ENCODE results near the gene SUFU.

Gene SUFU

GRCh38 chr10:102476466-102477141, 27.2 kb upstream of the SUFU start:
- DNase-seq (ENCODE audit: insufficient read length, low spot score) (no peak), FAIRE-seq (no peak)
- TF ChIP-seq POLR2AphosphoS5 (IDR thresholded peaks at IDR 0.05; ENCODE audit: low read depth, low read length) (no peak), POU2F2 (IDR thresholded peaks at IDR 0.05; ENCODE audit: low read depth, low read length) (no peak), PAX5 (IDR thresholded peaks at IDR 0.05; ENCODE audit: insufficient read depth, low read length, severe bottlenecking) (no peak), POLR2A (IDR thresholded peaks at IDR 0.05; ENCODE audit: low read depth, low read length) (no peak; the same call in 1 of the 2 replicates), TAF1 (IDR thresholded peaks at IDR 0.05; ENCODE audit: low read depth, low read length) (no peak), SPI1 (IDR thresholded peaks at IDR 0.05; ENCODE audit: low read depth, low read length) (no peak)

DNA sequence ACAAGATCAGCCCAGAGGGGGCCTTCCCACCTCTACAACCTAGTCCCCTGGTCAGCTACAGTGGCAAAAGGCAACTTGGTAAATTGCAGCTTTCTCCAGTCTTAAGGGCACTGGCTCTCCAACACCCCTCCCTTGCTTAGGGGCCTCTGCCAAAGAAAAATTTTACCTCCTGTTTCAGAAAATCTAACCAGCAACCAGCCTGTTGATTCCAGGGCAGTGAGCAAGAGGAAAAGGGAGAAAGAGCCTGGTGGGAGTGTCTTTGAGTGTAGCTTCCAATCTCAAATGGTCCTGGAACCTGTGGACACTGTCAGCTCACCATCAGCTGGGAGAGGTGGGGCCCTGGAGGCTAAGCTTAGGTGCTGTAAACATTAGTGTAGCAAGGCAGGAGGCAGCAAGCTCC, 24.1 kb upstream of the SUFU start:
- DNase-seq (ENCODE audit: insufficient read length, low spot score) (no peak), FAIRE-seq (no peak)
- TF ChIP-seq POLR2AphosphoS5 (IDR thresholded peaks at IDR 0.05; ENCODE audit: low read depth, low read length) (no peak), PAX5 (IDR thresholded peaks at IDR 0.05; ENCODE audit: insufficient read depth, low read length, severe bottlenecking) (no peak), TAF1 (IDR thresholded peaks at IDR 0.05; ENCODE audit: low read depth, low read length) (no peak), POLR2A (IDR thresholded peaks at IDR 0.05; ENCODE audit: low read depth, low read length) (no peak), SPI1 (IDR thresholded peaks at IDR 0.05; ENCODE audit: low read depth, low read length) (no peak), POU2F2 (IDR thresholded peaks at IDR 0.05; ENCODE audit: low read depth, low read length) (no peak)

DNA sequence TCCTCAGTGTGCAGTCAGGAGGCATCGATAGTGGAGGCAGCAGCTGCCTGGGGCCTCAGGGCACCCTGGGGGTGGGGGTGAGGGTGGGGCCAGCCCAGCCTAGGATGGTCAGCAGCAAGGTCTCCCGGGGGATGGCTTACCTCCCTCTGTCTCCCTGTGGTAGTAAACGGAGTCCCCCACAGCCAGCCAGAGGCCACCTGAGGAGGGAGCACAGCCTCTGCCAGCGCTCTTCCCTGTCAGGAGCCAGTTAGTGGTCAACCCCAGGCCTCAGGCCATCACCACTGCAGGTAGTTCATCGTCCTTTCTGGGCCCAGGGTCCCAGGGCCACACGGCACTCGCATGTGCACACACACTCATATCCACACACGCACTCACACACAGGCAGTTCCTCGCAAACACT, 23.4 kb upstream of the SUFU start:
- FAIRE-seq = no peak
- TF ChIP-seq TAF1 (IDR thresholded peaks at IDR 0.05; ENCODE audit: low read depth, low read length) (no peak), PAX5 (IDR thresholded peaks at IDR 0.05; ENCODE audit: insufficient read depth, low read length, severe bottlenecking) (no peak), SPI1 (IDR thresholded peaks at IDR 0.05; ENCODE audit: low read depth, low read length) (no peak), POLR2AphosphoS5 (IDR thresholded peaks at IDR 0.05; ENCODE audit: low read depth, low read length) (no peak), POU2F2 (IDR thresholded peaks at IDR 0.05; ENCODE audit: low read depth, low read length) (no peak), POLR2A (IDR thresholded peaks at IDR 0.05; ENCODE audit: low read depth, low read length) (no peak)

GRCh38 chr10:102484021-102484420, 19.8 kb upstream of the SUFU start:
- no peak for TF ChIP-seq POLR2AphosphoS5 (IDR thresholded peaks at IDR 0.05; ENCODE audit: low read depth, low read length)
- TF ChIP-seq POLR2A (IDR thresholded peaks at IDR 0.05; ENCODE audit: low read depth, low read length) = no peak
- no peak for TF ChIP-seq TAF1 (IDR thresholded peaks at IDR 0.05; ENCODE audit: low read depth, low read length)
- TF ChIP-seq PAX5 (IDR thresholded peaks at IDR 0.05; ENCODE audit: insufficient read depth, low read length, severe bottlenecking) = no peak
- FAIRE-seq = no peak
- DNase-seq (ENCODE audit: insufficient read length, low spot score) = no peak

More for the DNA sequence above, 23.4 kb upstream of the SUFU start:
- no peak for DNase-seq (ENCODE audit: insufficient read length, low spot score)

- FAIRE-seq (no peak), DNase-seq (ENCODE audit: insufficient read length, low spot score) (no peak)
- TF ChIP-seq SPI1 (IDR thresholded peaks at IDR 0.05; ENCODE audit: low read depth, low read length) = no peak
- TF ChIP-seq PAX5 (IDR thresholded peaks at IDR 0.05; ENCODE audit: insufficient read depth, low read length, severe bottlenecking) = no peak
- TF ChIP-seq TAF1 (IDR thresholded peaks at IDR 0.05; ENCODE audit: low read depth, low read length) = no peak
- no peak for TF ChIP-seq POLR2A (IDR thresholded peaks at IDR 0.05; ENCODE audit: low read depth, low read length)
- TF ChIP-seq POLR2AphosphoS5 (IDR thresholded peaks at IDR 0.05; ENCODE audit: low read depth, low read length) = no peak
- TF ChIP-seq POU2F2 (IDR thresholded peaks at IDR 0.05; ENCODE audit: low read depth, low read length) = no peak
Measured at GRCh38 chr10:102485093-102485784, 18.5 kb upstream of the SUFU start.

- FAIRE-seq (no peak), DNase-seq (ENCODE audit: insufficient read length, low spot score) (no peak)
- TF ChIP-seq TAF1 (IDR thresholded peaks at IDR 0.05; ENCODE audit: low read depth, low read length) = no peak
- TF ChIP-seq POLR2A (IDR thresholded peaks at IDR 0.05; ENCODE audit: low read depth, low read length) = no peak
- no peak for TF ChIP-seq PAX5 (IDR thresholded peaks at IDR 0.05; ENCODE audit: insufficient read depth, low read length, severe bottlenecking)
- no peak for TF ChIP-seq POLR2AphosphoS5 (IDR thresholded peaks at IDR 0.05; ENCODE audit: low read depth, low read length)
- TF ChIP-seq SPI1 (IDR thresholded peaks at IDR 0.05; ENCODE audit: low read depth, low read length) = no peak
- TF ChIP-seq POU2F2 (IDR thresholded peaks at IDR 0.05; ENCODE audit: low read depth, low read length) = no peak
Measured at GRCh38 chr10:102491136-102491535, 12.6 kb upstream of the SUFU start.

DNA sequence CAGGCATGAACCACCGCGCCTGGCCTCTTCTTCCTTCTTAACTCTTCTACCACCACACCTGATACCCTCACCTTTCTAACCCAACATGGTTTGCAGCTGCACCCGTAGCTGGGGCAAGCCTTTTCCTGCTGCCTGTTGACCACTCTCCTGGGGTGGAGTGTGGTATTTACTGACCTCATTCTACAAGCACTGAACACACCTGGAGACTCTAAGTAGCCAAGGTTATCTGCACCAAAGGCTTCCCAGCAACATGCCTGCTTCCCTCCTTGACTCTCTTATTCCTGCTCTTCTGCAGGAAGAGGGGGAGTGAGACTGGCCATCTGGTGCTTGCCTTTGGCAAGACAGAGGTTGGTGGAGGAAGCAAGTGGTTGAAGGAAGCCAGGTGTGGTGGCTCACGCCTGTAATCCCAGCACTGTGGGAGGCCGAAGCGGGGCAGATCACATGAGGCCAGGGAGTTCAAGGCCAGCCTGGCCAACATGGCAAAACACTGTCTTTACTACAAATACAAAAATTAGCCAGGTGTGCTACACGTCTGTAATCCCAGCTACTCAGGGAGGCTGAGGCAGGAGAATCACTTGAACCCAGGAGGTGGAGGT, 11.3 kb upstream of the SUFU start:
- TF ChIP-seq PAX5 (IDR thresholded peaks at IDR 0.05; ENCODE audit: insufficient read depth, low read length, severe bottlenecking) (no peak), SPI1 (IDR thresholded peaks at IDR 0.05; ENCODE audit: low read depth, low read length) (no peak), POLR2A (IDR thresholded peaks at IDR 0.05; ENCODE audit: low read depth, low read length) (no peak), POLR2AphosphoS5 (IDR thresholded peaks at IDR 0.05; ENCODE audit: low read depth, low read length) (no peak), POU2F2 (IDR thresholded peaks at IDR 0.05; ENCODE audit: low read depth, low read length) (no peak), TAF1 (IDR thresholded peaks at IDR 0.05; ENCODE audit: low read depth, low read length) (no peak)
- FAIRE-seq = peak; percentile 48
- no peak for DNase-seq (ENCODE audit: insufficient read length, low spot score)

DNA sequence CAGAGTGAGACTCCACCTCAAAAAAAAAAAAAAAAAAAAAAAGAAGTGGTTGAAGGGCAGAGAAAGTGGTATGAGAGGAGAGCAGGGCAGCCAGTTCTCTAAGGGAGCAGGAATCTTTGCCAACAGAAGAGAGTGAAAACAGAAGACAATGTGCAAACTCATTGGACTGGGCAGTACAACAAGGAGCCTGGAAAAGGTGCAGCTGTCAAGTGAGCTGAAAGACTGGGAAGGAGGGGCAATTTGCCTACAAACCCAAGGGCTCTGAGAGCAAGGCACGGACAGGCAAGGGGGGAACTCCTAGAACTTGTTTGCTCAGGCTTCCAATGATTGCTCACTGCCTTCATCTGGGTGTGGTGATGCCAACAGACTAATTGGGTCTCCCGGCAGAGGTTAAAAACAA, 10.8 kb upstream of the SUFU start:
- FAIRE-seq (no peak), DNase-seq (ENCODE audit: insufficient read length, low spot score) (no peak)
- no peak for TF ChIP-seq TAF1 (IDR thresholded peaks at IDR 0.05; ENCODE audit: low read depth, low read length)
- TF ChIP-seq POU2F2 (IDR thresholded peaks at IDR 0.05; ENCODE audit: low read depth, low read length) = no peak
- no peak for TF ChIP-seq POLR2AphosphoS5 (IDR thresholded peaks at IDR 0.05; ENCODE audit: low read depth, low read length)
- TF ChIP-seq PAX5 (IDR thresholded peaks at IDR 0.05; ENCODE audit: insufficient read depth, low read length, severe bottlenecking) = no peak
- TF ChIP-seq SPI1 (IDR thresholded peaks at IDR 0.05; ENCODE audit: low read depth, low read length) = no peak
- TF ChIP-seq POLR2A (IDR thresholded peaks at IDR 0.05; ENCODE audit: low read depth, low read length) = no peak

- TF ChIP-seq PAX5 (IDR thresholded peaks at IDR 0.05; ENCODE audit: insufficient read depth, low read length, severe bottlenecking) = no peak
- TF ChIP-seq SPI1 (IDR thresholded peaks at IDR 0.05; ENCODE audit: low read depth, low read length) = no peak
- TF ChIP-seq POLR2A (IDR thresholded peaks at IDR 0.05; ENCODE audit: low read depth, low read length) = no peak
- TF ChIP-seq POU2F2 (IDR thresholded peaks at IDR 0.05; ENCODE audit: low read depth, low read length) = no peak
- no peak for TF ChIP-seq TAF1 (IDR thresholded peaks at IDR 0.05; ENCODE audit: low read depth, low read length)
- no peak for TF ChIP-seq POLR2AphosphoS5 (IDR thresholded peaks at IDR 0.05; ENCODE audit: low read depth, low read length)
- no peak for FAIRE-seq
Measured at GRCh38 chr10:102493771-102494170, 10.0 kb upstream of the SUFU start.

More at GRCh38 chr10:102493771-102494170, 10.0 kb upstream of the SUFU start:
- no peak for DNase-seq (ENCODE audit: insufficient read length, low spot score)

Data from GM12891 (cell line).